MM.1S (cell line): ENCODE data around the gene FMNL1.

Experiments used
- DNase-seq: peaks from one replicate; pipeline ENCODE4 v3.0.0-alpha.2; 2015
- H2AFZ ChIP-seq: fragments of 300-600 bp; sonication (generic); 2 replicates; pipeline ENCODE4 v1.6.0; 2016; ENCODE audit warnings: antibody characterized with exemption, low read length
- H3F3A ChIP-seq: fragments of 300-600 bp; sonication (generic); 2 replicates; pipeline ENCODE4 v1.6.1; 2016; ENCODE audit warnings: mild to moderate bottlenecking, antibody characterized with exemption, low read length, moderate library complexity, mixed read lengths; ENCODE audit not compliant: insufficient read depth
- H3K27ac ChIP-seq: fragments of 300-600 bp; sonication (generic); 2 replicates; pipeline ENCODE4 v1.5.1; 2016; ENCODE audit warnings: mild to moderate bottlenecking, low read length
- H3K27me3 ChIP-seq: fragments of 300-600 bp; sonication (generic); replicated peaks from 2 replicates; pipeline ENCODE4 v1.6.0; 2016; ENCODE audit warnings: low read length; ENCODE audit not compliant: insufficient read depth
- H3K36me3 ChIP-seq: fragments of 300-600 bp; sonication (generic); replicated peaks from 2 replicates; pipeline ENCODE4 v1.6.1; 2016; ENCODE audit warnings: mild to moderate bottlenecking, low read length, mixed read lengths; ENCODE audit not compliant: insufficient read depth
- H3K4me1 ChIP-seq: fragments of 300-600 bp; sonication (generic); 2 replicates; pipeline ENCODE4 v1.6.1; 2016; ENCODE audit warnings: low read length, mixed read lengths
- H3K4me2 ChIP-seq: fragments of 300-600 bp; sonication (generic); 2 replicates; pipeline ENCODE4 v1.6.0; 2016; ENCODE audit warnings: low read depth, low read length
- H3K4me3 ChIP-seq: fragments of 300-600 bp; sonication (generic); 2 replicates; pipeline ENCODE4 v1.5.1; 2016; ENCODE audit warnings: low read length, mixed read lengths
- H3K79me2 ChIP-seq: fragments of 300-600 bp; sonication (generic); 2 replicates; pipeline ENCODE4 v1.6.1; 2016; ENCODE audit warnings: mixed run types, low read length, mixed read lengths
- H3K9ac ChIP-seq: fragments of 300-600 bp; sonication (generic); 2 replicates; pipeline ENCODE4 v1.6.1; 2016; ENCODE audit warnings: low read length, mixed read lengths
- H3K9me2 ChIP-seq: fragments of 300-600 bp; sonication (generic); replicated peaks from 2 replicates; pipeline ENCODE4 v1.6.1; 2016; ENCODE audit warnings: mild to moderate bottlenecking, low read length, mixed read lengths; ENCODE audit not compliant: insufficient read depth
- H3K9me3 ChIP-seq: fragments of 300-600 bp; sonication (generic); replicated peaks from 2 replicates; pipeline ENCODE4 v1.6.1; 2016; ENCODE audit warnings: mild to moderate bottlenecking, low read length, mixed read lengths; ENCODE audit not compliant: insufficient read depth
- H4K20me1 ChIP-seq: fragments of 300-600 bp; sonication (generic); 2 replicates; pipeline ENCODE4 v1.6.1; 2016; ENCODE audit warnings: mild to moderate bottlenecking, low read length, moderate library complexity, mixed read lengths; ENCODE audit not compliant: insufficient read depth
- CTCF ChIP-seq: fragments of 300-600 bp; sonication (generic); IDR thresholded peaks from 2 replicates; pipeline ENCODE4 v1.5.1; 2016; ENCODE audit warnings: antibody characterized with exemption, low read length, mixed read lengths
- EZH2 ChIP-seq: fragments of 300-600 bp; sonication (generic); optimal IDR thresholded peaks from 2 replicates; pipeline ENCODE3; 2017; ENCODE audit warnings: low read depth, mild to moderate bottlenecking, antibody characterized with exemption, low read length, mixed read lengths
- EZH2phosphoT487 ChIP-seq: fragments of 300-600 bp; sonication (generic); IDR thresholded peaks from 2 replicates; pipeline ENCODE4 v1.6.1; 2018; ENCODE audit warnings: antibody characterized with exemption, low read length

Gene FMNL1

GRCh38 chr17:45261577-45262515, 40.2 kb downstream of the FMNL1 start, which contains the start of gene SPATA32:
SPATA32 (minus strand) TSS chr17:45262094; CDS start chr17:45262016, 78 bp downstream.
- H3K4me1 ChIP-seq = peaks cover 5% of the 10 kb centered on the region; the same call in 1 of the 2 replicates
- H3K9ac ChIP-seq = no peak within 1 kb of the TSS
- no peaks in the 10 kb centered on the region for H3K79me2 ChIP-seq
- no peak within 1 kb of the TSS for H2AFZ ChIP-seq
- H3K4me3 ChIP-seq = no peak within 1 kb of the TSS
- no peak within 1 kb of the TSS for H3K4me2 ChIP-seq
- no peaks in the 10 kb centered on the region for H4K20me1 ChIP-seq
- H3K27ac ChIP-seq = no peak within 1 kb of the TSS
- TF ChIP-seq EZH2phosphoT487 (no peak), CTCF (no peak), EZH2 (no peak)
- 0 out of 2 replicates have a peak, but pooled peaks cover 6% of the 10 kb centered on the region for H3F3A ChIP-seq
- no peaks in the 10 kb centered on the region for H3K27me3 ChIP-seq
- H3K9me2 ChIP-seq = no peaks in the 10 kb centered on the region
- H3K36me3 ChIP-seq = no peaks in the 10 kb centered on the region; the same call in 1 of the 2 replicates
- DNase-seq = no peak
- H3K9me3 ChIP-seq = no peaks in the 10 kb centered on the region

GRCh38 chr17:45262516-45263476, 41.1 kb downstream of the FMNL1 start:
- H4K20me1 ChIP-seq = no peaks in the 10 kb centered on the region
- H3K4me2 ChIP-seq = no peak overlapping the region
- H3K9me2 ChIP-seq = no peaks in the 10 kb centered on the region
- no peak overlapping the region for H3K9ac ChIP-seq
- H3F3A ChIP-seq = 0 out of 2 replicates have a peak, but pooled peaks cover 6% of the 10 kb centered on the region
- H3K27me3 ChIP-seq = no peaks in the 10 kb centered on the region
- no peaks in the 10 kb centered on the region for H3K79me2 ChIP-seq
- no peak overlapping the region for H3K27ac ChIP-seq
- no peaks in the 10 kb centered on the region for H3K9me3 ChIP-seq
- no peak for TF ChIP-seq EZH2
- no peak for TF ChIP-seq CTCF
- TF ChIP-seq EZH2phosphoT487 = no peak
- DNase-seq = no peak
- H3K4me3 ChIP-seq = no peak overlapping the region
- H2AFZ ChIP-seq = no peak overlapping the region
- no peaks in the 10 kb centered on the region for H3K4me1 ChIP-seq
- no peaks in the 10 kb centered on the region; the same call in 1 of the 2 replicates for H3K36me3 ChIP-seq

- Histone ChIP-seq H3K27me3 (no peaks in the 10 kb centered on the region), H3K9me2 (no peaks in the 10 kb centered on the region), H3K9me3 (no peaks in the 10 kb centered on the region), H3K36me3 (no peaks in the 10 kb centered on the region; the same call in 1 of the 2 replicates), H4K20me1 (no peaks in the 10 kb centered on the region), H3K4me2 (no peak overlapping the region), H2AFZ (no peak overlapping the region), H3K4me3 (no peak overlapping the region), H3F3A (0 out of 2 replicates have a peak, but pooled peaks cover 6% of the 10 kb centered on the region), H3K79me2 (no peaks in the 10 kb centered on the region), H3K27ac (no peak overlapping the region), H3K4me1 (no peaks in the 10 kb centered on the region), H3K9ac (no peak overlapping the region)
- no peak for DNase-seq
- TF ChIP-seq EZH2phosphoT487 (no peak), CTCF (no peak), EZH2 (no peak)
These were observed 41.8 kb downstream of the FMNL1 start for GRCh38 chr17:45263477-45263860.
